C4-2B (cell line): ENCODE results near the gene GRID1.

Source experiments
- H3K27ac ChIP-seq: fragments of 450-650 bp; 2 replicates; pipeline ENCODE4 v1.5.1; 2017
- ZFX ChIP-seq: fragments of 450-650 bp; IDR thresholded peaks from 2 replicates; pipeline ENCODE4 v1.6.1; 2017
- TF ChIP-seq, protein P1 (sequence below): fragments of 450-650 bp; conservative IDR thresholded peaks from 2 replicates; pipeline ENCODE4 v1.5.1; 2017; ENCODE audit warnings: mild to moderate bottlenecking

GRID1 gene

DNA sequence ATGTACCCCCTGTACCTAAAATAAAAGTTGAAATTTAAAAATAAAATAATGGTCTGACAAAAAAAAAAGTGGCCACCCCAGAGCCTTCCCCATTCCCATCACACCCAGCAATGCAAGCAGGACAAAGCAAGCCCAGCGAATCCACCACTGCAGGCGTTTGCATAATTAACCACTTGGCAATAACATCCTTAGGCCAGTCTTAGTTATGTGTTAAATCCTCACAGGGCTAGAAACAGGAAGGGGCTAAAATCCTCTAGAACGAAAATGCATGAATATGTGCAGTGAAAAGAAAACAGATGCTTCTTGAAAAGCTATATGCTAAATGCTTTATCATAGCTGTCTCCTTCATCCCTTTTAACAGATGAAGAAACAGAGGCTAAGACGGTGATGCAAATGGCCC, 229.7 kb downstream of the GRID1 start:
- no peak for TF ChIP-seq ZFX
- TF ChIP-seq, protein P1, sequence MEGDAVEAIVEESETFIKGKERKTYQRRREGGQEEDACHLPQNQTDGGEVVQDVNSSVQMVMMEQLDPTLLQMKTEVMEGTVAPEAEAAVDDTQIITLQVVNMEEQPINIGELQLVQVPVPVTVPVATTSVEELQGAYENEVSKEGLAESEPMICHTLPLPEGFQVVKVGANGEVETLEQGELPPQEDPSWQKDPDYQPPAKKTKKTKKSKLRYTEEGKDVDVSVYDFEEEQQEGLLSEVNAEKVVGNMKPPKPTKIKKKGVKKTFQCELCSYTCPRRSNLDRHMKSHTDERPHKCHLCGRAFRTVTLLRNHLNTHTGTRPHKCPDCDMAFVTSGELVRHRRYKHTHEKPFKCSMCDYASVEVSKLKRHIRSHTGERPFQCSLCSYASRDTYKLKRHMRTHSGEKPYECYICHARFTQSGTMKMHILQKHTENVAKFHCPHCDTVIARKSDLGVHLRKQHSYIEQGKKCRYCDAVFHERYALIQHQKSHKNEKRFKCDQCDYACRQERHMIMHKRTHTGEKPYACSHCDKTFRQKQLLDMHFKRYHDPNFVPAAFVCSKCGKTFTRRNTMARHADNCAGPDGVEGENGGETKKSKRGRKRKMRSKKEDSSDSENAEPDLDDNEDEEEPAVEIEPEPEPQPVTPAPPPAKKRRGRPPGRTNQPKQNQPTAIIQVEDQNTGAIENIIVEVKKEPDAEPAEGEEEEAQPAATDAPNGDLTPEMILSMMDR, result no peak

DNA sequence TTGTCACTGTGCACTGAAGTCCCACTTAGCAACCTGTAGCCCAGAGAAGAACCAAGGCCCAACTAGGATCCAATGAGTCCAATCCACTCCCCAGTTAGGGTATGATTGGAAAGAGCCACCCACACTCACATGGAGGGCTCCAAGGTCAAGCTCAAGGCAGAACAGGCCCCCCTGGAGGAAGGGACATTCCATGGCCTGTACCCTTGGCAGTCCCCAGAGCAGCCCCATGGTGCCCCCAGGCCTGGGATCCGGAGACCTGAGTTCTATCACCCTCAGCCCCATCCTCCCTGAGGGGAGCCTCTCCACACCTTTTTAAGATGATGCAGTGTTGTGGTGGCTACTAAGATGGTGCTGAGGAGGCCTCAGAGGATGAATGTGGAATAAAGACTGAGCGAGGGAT, 231.4 kb downstream of the GRID1 start:
- TF ChIP-seq ZFX, result no peak
- TF ChIP-seq, protein P1, result no peak
- no peak overlapping the region for H3K27ac ChIP-seq

More for the DNA sequence above, 229.7 kb downstream of the GRID1 start:
- H3K27ac ChIP-seq, result no peak overlapping the region

DNA sequence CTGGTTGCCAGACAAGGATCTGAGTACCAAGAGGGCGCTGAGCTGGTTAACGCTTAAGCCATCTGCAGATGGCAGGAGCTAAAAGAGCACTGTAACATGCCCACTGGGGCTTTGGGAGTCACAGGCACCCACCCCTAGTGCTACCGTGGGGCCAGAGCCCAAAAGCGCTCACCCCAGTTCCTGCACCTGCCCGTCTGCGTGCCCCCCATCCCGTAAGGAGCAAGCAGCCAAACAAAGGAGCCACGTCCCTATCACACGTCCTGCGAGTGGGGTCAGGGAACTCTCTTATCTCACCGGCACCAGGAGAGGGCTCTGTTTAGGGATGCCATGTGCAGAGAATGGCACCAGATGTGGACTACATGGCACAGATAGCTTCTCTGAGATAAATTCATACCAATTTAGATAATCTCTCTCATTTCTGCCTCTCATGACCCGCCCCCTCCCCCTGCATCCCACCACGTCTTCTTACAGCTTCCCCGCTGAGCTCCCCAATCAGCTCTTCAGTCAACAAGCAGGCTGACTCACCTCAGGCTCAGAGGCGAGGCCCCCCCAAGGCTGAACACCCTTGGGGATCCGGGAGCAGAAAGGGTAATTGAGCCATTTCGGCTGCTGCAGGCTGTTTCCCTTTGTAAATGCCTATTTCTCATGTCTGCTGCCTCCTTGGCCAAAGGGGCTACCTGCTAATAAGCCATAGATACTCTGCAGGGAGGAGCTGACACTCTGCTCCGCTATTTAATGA, 235.7 kb downstream of the GRID1 start:
- TF ChIP-seq ZFX, result no peak
- TF ChIP-seq, protein P1, result no peak
- H3K27ac ChIP-seq, result no peak overlapping the region

DNA sequence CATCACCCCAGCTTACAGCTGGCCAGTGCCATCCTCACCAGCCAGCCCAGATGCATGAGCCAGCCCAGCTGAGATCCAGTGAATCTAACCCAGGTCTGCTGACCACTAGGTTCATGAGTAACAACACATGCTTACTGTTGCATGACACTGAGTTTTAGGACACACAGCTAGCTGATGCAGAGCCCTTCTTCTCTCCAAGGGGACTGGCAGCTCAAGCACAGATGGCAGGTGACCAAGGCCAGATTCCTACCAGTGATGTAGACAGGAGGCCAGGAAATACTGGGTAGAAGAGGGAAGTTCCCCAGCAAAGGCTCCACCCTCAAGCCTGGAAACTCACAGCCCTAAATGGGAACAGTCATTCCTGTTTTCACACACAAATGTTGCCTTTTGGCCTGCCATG, 236.6 kb downstream of the GRID1 start:
- no peak for TF ChIP-seq ZFX
- TF ChIP-seq, protein P1, result no peak
- H3K27ac ChIP-seq, result no peak overlapping the region

DNA sequence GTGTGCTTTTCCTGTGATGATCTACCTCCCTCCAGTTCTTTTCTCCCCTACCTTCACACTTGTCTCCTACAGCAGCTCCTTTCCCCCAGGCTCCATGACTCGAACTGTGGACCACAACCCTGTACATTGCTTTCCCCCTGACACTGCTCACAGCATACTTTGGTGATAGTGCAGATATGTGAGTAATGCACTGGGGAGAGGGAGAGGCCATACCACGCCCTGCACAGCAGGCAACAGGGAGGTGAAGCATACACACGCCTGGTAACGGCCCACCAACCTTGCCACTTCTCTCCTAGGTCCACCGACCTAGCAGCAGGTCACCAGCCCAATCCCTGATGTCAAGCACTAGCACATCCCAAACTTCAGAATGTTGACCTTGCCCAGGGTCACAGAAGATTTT, 238.2 kb downstream of the GRID1 start:
- TF ChIP-seq, protein P1, result no peak
- TF ChIP-seq ZFX, result no peak
- H3K27ac ChIP-seq, result no peak overlapping the region

DNA sequence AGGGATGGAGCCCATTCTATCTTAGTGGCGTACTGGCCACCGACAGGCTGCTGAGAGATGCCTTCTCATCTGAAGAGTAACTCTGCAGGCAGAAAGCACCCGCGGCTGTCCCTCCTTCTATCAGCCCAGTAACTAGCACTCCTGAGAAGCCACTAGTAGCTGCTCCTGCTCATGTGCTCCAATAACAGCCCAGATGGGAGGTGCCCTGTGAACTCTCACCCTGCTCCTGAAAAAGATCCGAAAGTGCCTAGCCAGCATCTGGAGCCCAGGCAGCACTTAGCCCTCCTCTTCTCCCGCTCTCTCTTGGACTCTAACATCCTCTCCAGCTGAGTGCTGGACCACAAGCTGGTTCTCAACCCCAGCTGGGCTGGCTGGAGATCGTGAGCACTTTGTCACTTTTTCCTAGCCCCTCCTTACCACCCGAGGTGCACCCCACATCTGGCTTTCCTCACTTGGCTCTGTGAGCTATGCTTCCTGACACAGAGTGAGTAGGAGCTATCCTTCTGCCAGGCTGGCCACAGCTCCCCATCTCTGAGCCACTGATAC, 239.2 kb downstream of the GRID1 start:
- no peak overlapping the region for H3K27ac ChIP-seq
- TF ChIP-seq, protein P1, result no peak
- TF ChIP-seq ZFX, result no peak

DNA sequence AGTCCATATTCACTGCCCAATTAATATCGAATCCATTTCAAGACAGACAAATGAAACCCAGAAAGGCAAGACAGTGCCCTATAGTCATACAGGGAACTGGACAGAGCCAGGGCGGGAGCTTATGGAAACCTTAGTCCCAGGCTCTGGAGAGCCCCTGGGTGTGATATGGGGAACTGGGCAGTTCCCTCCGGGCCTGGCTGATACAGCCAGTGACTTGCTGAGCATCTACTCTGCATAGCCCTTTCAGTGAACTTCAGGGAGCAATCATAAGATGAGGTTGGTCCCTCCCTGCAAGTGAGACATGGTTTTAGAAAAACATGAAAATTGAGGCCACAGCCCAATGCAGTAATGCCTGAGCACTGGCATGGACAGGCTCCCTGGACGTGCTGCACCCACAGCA, 241.9 kb downstream of the GRID1 start:
- H3K27ac ChIP-seq, result no peak overlapping the region
- no peak for TF ChIP-seq ZFX
- TF ChIP-seq, protein P1, result no peak
